HG03469 (cell line): ENCODE results near the gene RADIL.

ENCODE experiments used
- ATAC-seq: cut with Tn5 transposase; IDR thresholded peaks from one replicate; pipeline ENCODE4 v1.9.1; 2021; ENCODE audit warnings: mild to moderate bottlenecking, moderate library complexity, moderate number of reproducible peaks; ENCODE audit not compliant: unreplicated experiment

Gene RADIL

DNA sequence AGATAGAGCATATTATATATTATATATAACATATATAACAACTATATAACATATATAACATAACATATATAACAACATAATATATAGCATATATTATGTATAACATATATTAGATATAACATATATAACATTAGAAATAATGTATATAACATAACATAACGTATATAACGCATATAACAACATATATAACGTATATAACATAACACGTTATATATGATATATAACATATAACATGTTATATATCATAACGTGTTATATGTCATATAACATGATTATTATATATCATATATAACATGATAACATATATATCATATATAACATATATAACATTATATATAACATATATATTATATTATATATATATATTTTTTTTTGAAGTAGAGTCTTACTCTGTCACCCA, 104.4 kb downstream of the RADIL start:
- no peak for ATAC-seq

GRCh38 chr7:4775848-4776623, 107.5 kb downstream of the RADIL start:
- no peak for ATAC-seq

DNA sequence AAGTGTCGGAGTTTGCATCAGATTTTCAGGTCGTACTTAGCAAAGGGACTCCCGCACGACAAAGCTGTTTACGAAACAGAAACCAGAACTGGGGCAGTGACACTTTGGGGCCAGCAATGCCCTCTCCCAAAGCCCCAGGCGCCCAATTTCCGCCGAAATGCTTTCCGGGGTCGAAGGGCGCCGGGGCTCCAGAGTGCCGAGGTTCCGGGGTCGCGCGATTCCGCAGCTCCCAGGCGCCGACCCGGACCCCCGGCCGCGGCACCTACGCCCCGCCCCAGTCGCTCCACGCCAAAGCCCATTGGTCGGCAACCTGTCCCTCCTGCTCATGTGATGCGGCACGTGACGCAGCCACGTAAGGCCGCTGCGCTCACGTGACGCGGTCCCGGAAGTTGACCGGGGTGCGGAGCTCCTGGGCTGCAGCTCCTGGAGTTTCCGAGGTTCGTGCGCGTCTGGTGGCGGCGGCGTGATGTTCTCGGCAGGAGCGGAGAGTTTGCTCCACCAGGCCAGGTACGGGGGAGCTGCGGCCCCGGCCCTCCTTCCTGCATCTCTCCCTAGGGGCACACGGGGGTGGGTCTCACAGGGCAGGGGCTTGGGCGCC, 108.2 kb downstream of the RADIL start, which contains the start of gene AP5Z1:
Gene AP5Z1 (plus strand): TSS at position 374 of the 598 bp plus-strand sequence. CDS start 93 bp downstream, at position 467.
- ATAC-seq, result peak; percentile 81

DNA sequence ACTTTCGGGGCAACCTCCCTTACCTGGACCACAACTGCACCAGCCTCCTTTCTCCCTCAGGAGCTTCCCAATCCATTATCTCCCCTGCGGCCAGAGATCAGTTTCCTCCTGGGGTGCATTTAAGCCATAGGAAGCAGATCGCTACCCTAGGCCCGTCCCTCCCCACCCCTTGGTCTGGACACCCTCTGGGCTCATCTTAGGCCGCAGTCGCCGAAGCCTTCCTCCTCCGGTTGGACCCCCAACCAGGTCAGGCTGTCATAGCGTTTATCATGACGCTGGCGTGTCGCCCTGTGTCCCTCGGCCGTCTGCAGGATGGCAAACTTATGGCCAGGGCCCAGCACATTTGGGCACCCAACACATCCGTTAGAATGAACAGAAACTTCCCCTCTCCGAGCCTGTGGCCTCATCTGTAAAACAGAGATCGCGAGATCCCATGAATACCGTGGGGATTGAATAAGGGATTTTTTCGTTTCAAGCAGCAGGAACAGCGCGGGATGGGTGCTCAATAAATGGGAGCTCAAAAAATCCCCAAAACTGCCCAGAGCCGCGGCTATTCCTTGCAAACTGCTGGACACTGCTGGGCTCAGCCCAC, 108.8 kb downstream of the RADIL start:
- peak; percentile 13 for ATAC-seq

- ATAC-seq, result no peak
Observed at GRCh38 chr7:4774007-4774406, 109.5 kb downstream of the RADIL start.

- ATAC-seq, result no peak
Observed at GRCh38 chr7:4772306-4772705, 111.2 kb downstream of the RADIL start.

- no peak for ATAC-seq
Observed at GRCh38 chr7:4771737-4772136, 111.8 kb downstream of the RADIL start.

GRCh38 chr7:4770886-4771285, 112.6 kb downstream of the RADIL start:
- no peak for ATAC-seq

- no peak for ATAC-seq
Observed at GRCh38 chr7:4769761-4770160, 113.8 kb downstream of the RADIL start.

DNA sequence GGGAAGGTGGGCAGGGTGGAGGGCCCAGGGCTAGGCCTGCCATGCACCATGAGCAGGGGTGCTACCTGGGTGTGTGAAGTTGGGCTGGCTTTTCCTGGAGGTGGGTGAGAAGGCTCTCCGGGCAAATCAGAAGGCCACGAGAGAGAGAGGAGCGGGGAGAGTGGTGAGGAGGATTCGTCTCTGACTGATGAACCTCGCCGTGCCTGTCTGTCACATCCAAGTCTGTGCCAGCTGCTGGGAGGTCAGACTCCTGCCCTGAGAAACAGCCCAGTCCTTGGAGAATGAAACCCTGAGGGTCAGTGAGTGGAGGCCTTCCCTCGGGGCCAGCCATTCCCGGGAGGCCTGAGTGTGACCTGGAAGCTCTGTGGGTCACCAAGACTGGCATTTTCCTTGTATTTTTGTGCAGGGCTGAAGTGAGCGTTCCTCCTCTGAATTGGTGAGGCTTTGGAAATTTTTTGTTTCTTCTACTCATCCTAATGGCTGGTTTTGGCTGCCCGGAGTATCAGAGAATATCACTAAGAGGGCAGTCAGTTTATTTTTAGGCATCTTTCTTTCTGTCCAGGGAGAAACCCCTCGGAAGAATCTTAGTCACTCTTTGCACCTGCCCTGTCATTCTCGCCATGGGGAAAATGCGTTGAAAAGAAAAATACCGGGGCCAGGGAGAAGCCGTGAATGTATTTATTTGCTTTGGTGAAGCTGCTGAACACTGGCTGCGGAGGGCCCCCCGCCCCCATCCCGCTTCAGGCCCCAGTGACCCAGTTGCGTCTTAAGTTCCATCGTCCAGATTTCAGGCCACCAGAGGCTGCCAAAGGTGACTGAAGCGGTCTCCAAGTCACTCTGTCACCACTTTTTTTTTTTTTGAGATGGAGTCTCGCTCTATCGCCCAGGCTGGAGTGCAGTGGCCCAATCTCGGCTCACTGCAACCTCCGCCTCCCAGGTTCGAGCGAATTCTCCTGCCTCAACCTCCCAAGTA, 114.6 kb downstream of the RADIL start:
- no peak for ATAC-seq

DNA sequence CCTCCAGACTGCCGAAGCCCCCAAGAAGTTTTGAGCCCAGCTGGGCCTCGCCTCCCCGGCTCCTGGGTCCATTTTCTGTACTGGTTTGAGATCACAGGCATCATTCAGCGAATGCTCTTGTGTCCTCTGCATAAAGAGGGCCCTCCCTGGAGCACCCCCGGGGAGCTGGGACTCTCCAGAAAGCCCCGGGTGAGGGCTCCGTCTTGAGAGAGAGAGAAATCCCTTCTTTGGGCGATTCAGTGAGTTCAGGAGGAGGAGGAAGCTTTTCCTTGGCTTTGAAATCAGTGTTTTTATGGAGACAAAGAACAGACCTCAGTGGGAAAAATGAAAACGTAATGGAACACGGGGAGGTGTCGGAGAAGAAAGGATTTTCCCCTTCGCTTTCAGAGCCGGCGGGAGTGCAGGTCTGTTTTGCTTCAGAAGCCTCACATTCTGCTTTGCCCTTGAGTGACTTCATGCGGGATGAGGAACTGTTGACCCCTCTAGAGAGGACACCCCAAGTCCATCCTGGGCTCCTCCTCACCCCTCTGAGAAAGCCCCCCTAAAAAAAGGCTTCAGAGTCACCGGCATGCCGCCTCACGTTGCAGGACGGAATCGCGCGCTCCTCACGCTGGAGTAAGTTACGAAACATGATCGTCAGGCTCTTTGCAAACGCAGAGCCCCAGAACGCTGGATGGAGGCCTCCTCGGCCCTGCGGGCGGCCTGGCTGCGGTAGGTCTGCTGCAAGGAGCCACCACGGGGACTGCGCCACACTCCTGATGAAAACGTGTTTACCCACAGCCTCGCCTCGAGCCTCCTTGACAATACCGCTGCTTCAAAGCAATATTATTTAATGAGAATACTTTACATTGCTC, 116.6 kb downstream of the RADIL start:
- no peak for ATAC-seq

GRCh38 chr7:4765776-4766490, 117.6 kb downstream of the RADIL start:
- ATAC-seq, result no peak

GRCh38 chr7:4764402-4765007, 119.0 kb downstream of the RADIL start:
- no peak for ATAC-seq

- no peak for ATAC-seq
Observed at GRCh38 chr7:4763794-4764185, 119.7 kb downstream of the RADIL start.

- ATAC-seq, result no peak
Observed at GRCh38 chr7:4763091-4763793, 120.3 kb downstream of the RADIL start.

DNA sequence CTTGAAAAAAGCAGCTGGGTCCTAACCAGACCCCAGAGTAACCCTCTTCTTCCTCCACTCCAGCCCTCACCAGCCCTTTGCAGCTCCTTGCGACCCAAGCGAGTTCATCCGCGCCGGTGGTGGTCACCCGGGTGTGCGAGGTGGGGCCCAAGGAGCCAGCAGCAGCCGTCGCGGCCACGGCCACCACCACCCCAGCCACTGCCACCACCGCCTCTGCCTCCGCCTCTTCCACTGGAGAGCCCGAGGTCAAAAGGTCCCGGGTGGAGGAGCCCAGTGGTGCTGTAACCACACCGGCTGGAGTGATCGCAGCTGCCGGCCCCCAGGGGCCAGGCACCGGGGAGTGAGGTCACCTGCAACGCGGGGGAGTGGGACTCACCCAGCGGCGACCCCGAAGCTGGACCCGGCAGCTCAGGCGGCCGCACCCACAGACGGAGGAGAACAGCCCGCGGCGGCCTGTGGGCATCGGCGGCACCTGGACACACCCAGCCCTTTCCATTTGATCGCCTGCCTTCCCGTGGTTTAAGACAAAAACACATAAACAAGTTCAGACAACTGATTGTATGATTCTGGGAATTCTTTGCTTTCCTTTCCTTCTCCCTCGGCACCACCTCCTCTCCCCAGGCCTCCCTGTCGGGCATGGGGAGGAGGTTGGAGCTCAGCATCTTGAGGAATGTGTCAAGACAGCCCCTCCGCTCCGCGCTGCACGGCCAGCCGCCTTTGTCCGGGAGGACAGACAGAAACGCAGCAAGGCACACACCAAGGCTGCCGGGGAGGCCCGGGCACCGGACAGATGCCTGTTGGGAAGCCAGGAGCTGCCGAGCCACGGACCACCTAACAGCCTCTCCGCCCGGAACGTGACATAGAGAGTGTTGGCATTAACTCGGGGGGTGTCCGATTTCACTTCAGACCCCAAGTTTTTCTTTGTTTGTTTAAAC, 121.1 kb downstream of the RADIL start:
- no peak for ATAC-seq

- no peak for ATAC-seq
Observed at GRCh38 chr7:4760952-4761351, 122.6 kb downstream of the RADIL start.
